CD4-positive, alpha-beta T cell (primary cell): Measurements from ENCODE around the gene KCNJ13. TPM values are rescaled to one million over a fixed set of nuclear protein-coding genes. Genes with fewer than 3 reads are reported as not detected.
"Not testable (repeated sequence)": the region's sequence is repeated elsewhere in the genome, so short reads cannot be mapped to it uniquely, and the experiment has no call there.

Experiments
- ATAC-seq: fragments of 200-7000 bp; cut with Tn5 transposase; one replicate; pipeline ENCODE4 v1.10.0; 2022; ENCODE audit warnings: mild to moderate bottlenecking; ENCODE audit not compliant: poor library complexity
- CTCF ChIA-PET: fragments of 350-600 bp; sonication (Branson Sonifier 250); formaldehyde crosslinking; loops from one replicate; lab custom pipeline; 2021; ENCODE audit warnings: antibody characterized with exemption, inconsistent platforms; lab: Charles Lee
- POLR2A ChIA-PET: fragments of 350-600 bp; sonication (Branson Sonifier 250); formaldehyde crosslinking; loops from one replicate; lab custom pipeline; 2021; ENCODE audit warnings: antibody characterized with exemption, inconsistent platforms; lab: Charles Lee
- DNase-seq, 14 experiments: peaks; one replicate each; pipeline ENCODE4 v3.0.0-alpha.2; 2013 to 2020; ENCODE audit warnings: mixed read lengths in 2 of 14
- H3K27ac ChIP-seq, 2 donors: one replicate each; pipeline versions ENCODE4 v1.5.1 to v1.7.0; 2013; ENCODE audit warnings: low read length in 2 of 2, low read depth in 1 of 2, mild to moderate bottlenecking in 1 of 2
- H3K27me3 ChIP-seq, 2 experiments: 1 replicate in 1 of 2; 2 replicates in 1 of 2; pipeline versions ENCODE4 v1.6.1 to v1.7.0; 2013; ENCODE audit warnings: low read length in 2 of 2, control low read depth in 1 of 2, mild to moderate bottlenecking in 1 of 2, moderate library complexity in 1 of 2; ENCODE audit not compliant: insufficient read depth in 2 of 2, control insufficient read depth in 1 of 2
- H3K36me3 ChIP-seq: one replicate; pipeline ENCODE4 v1.6.1; 2013; ENCODE audit warnings: low read length, control low read depth; ENCODE audit not compliant: insufficient read depth
- H3K4me1 ChIP-seq: one replicate; pipeline ENCODE4 v1.6.1; 2013; ENCODE audit warnings: low read length, control low read depth; ENCODE audit not compliant: insufficient read depth
- H3K4me3 ChIP-seq: one replicate; pipeline ENCODE4 v1.5.1; 2013; ENCODE audit warnings: mild to moderate bottlenecking, low read length, moderate library complexity
- H3K9me3 ChIP-seq, 2 experiments: 1 replicate in 1 of 2; 2 replicates in 1 of 2; pipeline versions ENCODE4 v1.6.1 to v1.7.0; 2013; ENCODE audit warnings: low read length in 2 of 2, mild to moderate bottlenecking in 2 of 2, control low read depth in 1 of 2, moderate library complexity in 1 of 2; ENCODE audit not compliant: control insufficient read depth in 1 of 2, insufficient read depth in 1 of 2
- H3K27ac Mint-ChIP-seq: one replicate; pipeline ENCODE4 v1.8.0; 2020; ENCODE audit warnings: mixed read lengths
- H3K27me3 Mint-ChIP-seq: one replicate; pipeline ENCODE4 v1.8.0; 2021; ENCODE audit warnings: mixed read lengths
- H3K36me3 Mint-ChIP-seq: one replicate; pipeline ENCODE4 v1.8.0; 2021; ENCODE audit warnings: low read depth, mixed read lengths
- H3K4me1 Mint-ChIP-seq: one replicate; pipeline ENCODE4 v1.8.0; 2021; ENCODE audit warnings: low read depth, mixed read lengths
- H3K4me3 Mint-ChIP-seq: one replicate; pipeline ENCODE4 v1.8.0; 2020; ENCODE audit warnings: mild to moderate bottlenecking, mixed read lengths
- H3K9me3 Mint-ChIP-seq: one replicate; pipeline ENCODE4 v1.8.0; 2020; ENCODE audit warnings: mixed read lengths
- intact Hi-C, 2 experiments: fragments of 100-400 bp; cut with DNase I in 1 of 2; cut with micrococcal nuclease in 1 of 2; formaldehyde crosslinking; loops; one replicate each; pipeline versions ENCODE4 v1.15.1 to v1.9.0; 2023 to 2025; cut with DNase I, micrococcal nuclease
- total RNA-seq, 174 experiments: library from RNA in 2 of 174; stranded (reverse) in 2 of 174; gene quantifications; one replicate each; pipeline ENCODE4 v1.2.3 and lab custom pipeline; 2021 to 2026
- TF ChIP-seq, protein P1 (sequence below): fragments of 200-600 bp; IDR thresholded peaks from one replicate; pipeline ENCODE4 v1.8.0; 2022; ENCODE audit warnings: antibody characterized with exemption, mild to moderate bottlenecking

Gene KCNJ13
- total RNA-seq, 2 experiments from 2014 or later = not detected

GRCh38 chr2:232721882-232722281 lies 54.5 kb downstream of the KCNJ13 start:
- no peak for DNase-seq
- POLR2A ChIA-PET = no interaction called here
- H3K27me3 ChIP-seq = no peaks in the 10 kb centered on the region
- H3K36me3 ChIP-seq = peaks cover 65% of the 10 kb centered on the region
- CTCF ChIA-PET = no interaction called here
- no peak overlapping the region for H3K27ac ChIP-seq
- H3K36me3 Mint-ChIP-seq = peaks cover 84% of the 10 kb centered on the region
- no peaks in the 10 kb centered on the region for H3K9me3 ChIP-seq
- H3K9me3 Mint-ChIP-seq = peaks cover 2% of the 10 kb centered on the region
- no peak overlapping the region for H3K4me3 ChIP-seq
- H3K4me3 Mint-ChIP-seq = no peak overlapping the region
- intact Hi-C loops = no loop called here
- ATAC-seq = no peak
- peak overlapping the region; percentile 23 for H3K27ac Mint-ChIP-seq
- H3K4me1 Mint-ChIP-seq = peaks cover 42% of the 10 kb centered on the region
- TF ChIP-seq, protein P1, sequence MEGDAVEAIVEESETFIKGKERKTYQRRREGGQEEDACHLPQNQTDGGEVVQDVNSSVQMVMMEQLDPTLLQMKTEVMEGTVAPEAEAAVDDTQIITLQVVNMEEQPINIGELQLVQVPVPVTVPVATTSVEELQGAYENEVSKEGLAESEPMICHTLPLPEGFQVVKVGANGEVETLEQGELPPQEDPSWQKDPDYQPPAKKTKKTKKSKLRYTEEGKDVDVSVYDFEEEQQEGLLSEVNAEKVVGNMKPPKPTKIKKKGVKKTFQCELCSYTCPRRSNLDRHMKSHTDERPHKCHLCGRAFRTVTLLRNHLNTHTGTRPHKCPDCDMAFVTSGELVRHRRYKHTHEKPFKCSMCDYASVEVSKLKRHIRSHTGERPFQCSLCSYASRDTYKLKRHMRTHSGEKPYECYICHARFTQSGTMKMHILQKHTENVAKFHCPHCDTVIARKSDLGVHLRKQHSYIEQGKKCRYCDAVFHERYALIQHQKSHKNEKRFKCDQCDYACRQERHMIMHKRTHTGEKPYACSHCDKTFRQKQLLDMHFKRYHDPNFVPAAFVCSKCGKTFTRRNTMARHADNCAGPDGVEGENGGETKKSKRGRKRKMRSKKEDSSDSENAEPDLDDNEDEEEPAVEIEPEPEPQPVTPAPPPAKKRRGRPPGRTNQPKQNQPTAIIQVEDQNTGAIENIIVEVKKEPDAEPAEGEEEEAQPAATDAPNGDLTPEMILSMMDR = no peak
- H3K4me1 ChIP-seq = peaks cover 7% of the 10 kb centered on the region
- no peaks in the 10 kb centered on the region for H3K27me3 Mint-ChIP-seq

- no peak for ATAC-seq
- H3K4me3 Mint-ChIP-seq = no peak overlapping the region
Observed at GRCh38 chr2:232721261-232721660, 55.1 kb downstream of the KCNJ13 start.

DNA sequence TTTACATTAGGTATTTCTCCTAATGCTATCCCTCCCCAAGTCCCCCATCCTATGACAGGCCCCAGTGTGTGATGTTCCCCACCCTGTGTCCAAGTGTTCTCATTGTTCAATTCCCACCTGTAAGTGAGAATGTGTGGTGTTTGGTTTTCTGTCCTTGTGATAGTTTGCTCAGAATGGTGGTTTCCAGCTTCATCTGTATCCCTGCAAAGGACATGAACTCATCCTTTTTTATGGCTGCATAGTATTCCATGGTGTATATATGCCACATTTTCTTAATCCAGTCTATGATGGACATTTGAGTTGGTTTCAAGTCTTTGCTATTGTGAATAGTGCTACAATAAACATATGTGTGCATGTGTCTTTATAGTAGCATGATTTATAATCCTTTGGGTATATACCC lies 56.3 kb downstream of the KCNJ13 start:
- H3K9me3 ChIP-seq, H3K27me3 Mint-ChIP-seq, H3K4me1 ChIP-seq, ATAC-seq, H3K4me3 Mint-ChIP-seq, POLR2A ChIA-PET, DNase-seq, H3K27me3 ChIP-seq, H3K27ac ChIP-seq, H3K9me3 Mint-ChIP-seq, intact Hi-C loops, H3K27ac Mint-ChIP-seq, H3K4me3 ChIP-seq, CTCF ChIA-PET: not testable (repeated sequence)
- H3K36me3 ChIP-seq = peaks cover 50% of the 10 kb centered on the region
- Mint-ChIP-seq H3K4me1 (peaks cover 58% of the 10 kb centered on the region), H3K36me3 (peaks cover 86% of the 10 kb centered on the region)

More at GRCh38 chr2:232721261-232721660, 55.1 kb downstream of the KCNJ13 start:
- ChIA-PET CTCF (no interaction called here), POLR2A (no interaction called here)
- H3K36me3 ChIP-seq = peaks cover 62% of the 10 kb centered on the region
- no peaks in the 10 kb centered on the region for H3K27me3 Mint-ChIP-seq
- no peak overlapping the region for H3K27ac ChIP-seq
- no peak for DNase-seq
- H3K4me1 Mint-ChIP-seq = peaks cover 46% of the 10 kb centered on the region
- no peak overlapping the region for H3K4me3 ChIP-seq
- H3K27ac Mint-ChIP-seq = peak overlapping the region; percentile 23
- intact Hi-C loops = no loop called here
- TF ChIP-seq, protein P1 = no peak
- peaks cover 2% of the 10 kb centered on the region for H3K9me3 Mint-ChIP-seq
- peaks cover 84% of the 10 kb centered on the region for H3K36me3 Mint-ChIP-seq
- H3K27me3 ChIP-seq = no peaks in the 10 kb centered on the region
- H3K9me3 ChIP-seq = no peaks in the 10 kb centered on the region
- peaks cover 7% of the 10 kb centered on the region for H3K4me1 ChIP-seq

Other genes starting within 250 kb of the KCNJ13 start
- gene CHRNG, start 236.9 kb downstream of the KCNJ13 start, total RNA-seq = not detected
- 10 to 100 TPM; 22.1 to 22.2 TPM for gene TIGD1, start 226.0 kb downstream of the KCNJ13 start, total RNA-seq
- 10 to 100 TPM; 45.9 to 46.0 TPM for gene EIF4E2, start 225.9 kb downstream of the KCNJ13 start, total RNA-seq
- not detected for gene EFHD1, start 143.0 kb downstream of the KCNJ13 start, total RNA-seq
- gene GIGYF2, start 79.2 kb downstream of the KCNJ13 start, total RNA-seq = 10 to 100 TPM; 52.5 to 55.5 TPM
- 1 to 10 TPM; 1.2 TPM for gene SNORC, start 93.7 kb upstream of the KCNJ13 start, total RNA-seq
- not detected for gene NGEF, start 236.7 kb upstream of the KCNJ13 start, total RNA-seq